NCI-H2107 treated with DMSO at 0.1 percent for 48 hours (cell line): ENCODE results near the gene ZC3H18.

ENCODE experiments used
- DNase-seq: peaks from one replicate; lab custom pipeline; 2025; ENCODE audit not compliant: unreplicated experiment; lab: John Stamatoyannopoulos, UW

ZC3H18 gene

DNA sequence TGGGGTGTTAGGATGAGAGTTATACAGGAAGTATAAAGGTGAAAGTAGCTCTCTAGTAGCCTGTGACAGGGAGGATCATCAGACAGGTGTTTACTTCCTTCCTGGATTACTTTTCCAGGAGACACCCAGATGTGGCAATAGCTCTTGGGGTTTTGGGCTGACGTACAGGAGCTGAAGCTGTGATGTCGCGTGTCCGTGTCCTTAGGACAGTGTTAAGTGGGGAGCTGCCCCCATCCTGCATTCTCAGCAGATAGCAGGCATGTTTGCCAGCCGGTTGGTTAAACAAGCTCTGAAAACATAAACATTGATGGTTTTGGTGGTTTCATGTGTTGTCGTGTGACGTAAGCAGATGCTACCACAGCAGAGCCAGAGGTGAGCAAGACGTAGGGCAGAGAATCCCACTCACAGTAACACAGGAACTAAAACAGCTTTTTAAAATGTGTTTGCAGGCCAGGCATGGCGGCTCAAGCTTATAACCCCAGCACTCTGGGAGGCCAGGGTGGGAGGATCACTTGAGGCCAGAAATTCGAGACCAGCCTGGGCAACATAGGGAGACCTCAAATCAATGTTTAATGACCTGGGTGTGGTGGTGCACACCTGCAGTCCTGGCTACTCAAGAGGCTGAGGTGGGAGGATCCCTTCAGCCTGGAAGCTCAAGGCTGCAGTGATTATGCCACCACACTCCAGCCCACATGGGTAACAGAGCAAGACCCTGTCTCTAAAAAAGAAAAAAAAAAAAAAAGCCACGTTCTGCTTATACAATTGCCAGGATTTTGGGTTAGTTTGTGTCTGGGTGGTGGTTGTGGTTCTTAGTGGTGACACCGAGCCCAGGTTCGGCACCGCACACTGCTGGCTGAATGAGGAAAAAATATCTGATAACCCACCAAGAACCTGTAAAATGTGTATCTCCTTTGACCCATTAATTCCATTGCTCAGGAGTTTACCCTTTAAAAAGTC lies 49.9 kb downstream of the ZC3H18 start:
- DNase-seq: no peak

DNA sequence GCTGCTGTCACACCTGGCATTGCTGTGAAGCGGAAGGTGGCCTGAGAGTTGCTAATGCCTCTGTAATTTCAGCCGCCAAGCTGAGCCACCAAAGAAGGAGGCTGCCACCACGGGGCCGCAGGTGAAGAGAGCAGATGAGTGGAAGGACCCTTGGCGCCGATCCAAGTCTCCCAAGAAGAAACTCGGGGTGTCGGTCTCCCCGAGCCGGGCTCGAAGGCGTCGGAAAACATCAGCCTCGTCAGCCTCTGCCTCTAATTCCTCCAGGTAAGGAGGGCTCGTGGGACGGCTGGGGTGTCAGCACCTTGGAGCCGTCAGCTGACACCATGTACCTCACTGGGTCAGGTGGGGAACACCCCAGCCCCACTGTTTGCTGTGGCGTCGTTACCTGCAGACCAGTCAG lies 51.9 kb downstream of the ZC3H18 start:
- DNase-seq: no peak

DNA sequence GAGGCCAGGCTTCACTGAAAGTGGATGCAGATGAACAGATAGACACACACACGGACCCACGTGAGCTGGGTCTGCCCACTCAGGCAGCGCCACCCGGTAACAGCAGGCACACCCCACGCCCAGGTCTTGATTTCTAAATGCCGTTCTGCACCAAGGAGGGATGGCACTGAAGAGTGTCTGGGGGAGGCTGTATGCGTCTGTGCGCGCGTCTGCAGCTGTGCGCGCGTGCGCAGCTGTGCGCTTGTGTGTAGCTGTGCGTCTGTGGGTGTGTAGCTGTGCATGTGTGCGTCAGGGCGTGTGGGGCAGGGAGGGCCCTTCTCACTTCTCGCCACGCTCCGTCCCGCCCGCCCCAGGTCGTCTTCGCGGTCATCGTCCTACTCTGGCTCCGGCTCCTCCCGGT lies 52.7 kb downstream of the ZC3H18 start:
- no peak for DNase-seq

DNA sequence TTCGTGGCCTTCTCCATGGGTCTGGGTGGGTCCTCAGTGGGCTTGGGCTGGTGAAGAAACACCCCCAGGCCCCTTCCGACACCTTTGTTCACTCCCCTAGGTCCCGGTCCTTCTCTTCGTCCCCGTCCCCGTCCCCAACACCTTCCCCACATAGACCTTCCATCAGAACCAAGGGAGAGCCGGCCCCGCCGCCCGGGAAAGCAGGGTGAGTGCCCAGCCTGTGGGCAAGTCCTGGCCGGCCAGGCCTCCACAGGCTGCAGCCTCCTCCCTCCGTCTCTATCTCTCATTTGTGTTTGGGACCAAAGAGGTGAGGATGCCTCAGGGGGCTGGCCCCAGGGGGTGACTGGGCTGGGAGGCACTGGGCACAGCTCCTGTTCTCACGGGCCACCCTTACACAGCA lies 53.7 kb downstream of the ZC3H18 start:
- no peak for DNase-seq

DNA sequence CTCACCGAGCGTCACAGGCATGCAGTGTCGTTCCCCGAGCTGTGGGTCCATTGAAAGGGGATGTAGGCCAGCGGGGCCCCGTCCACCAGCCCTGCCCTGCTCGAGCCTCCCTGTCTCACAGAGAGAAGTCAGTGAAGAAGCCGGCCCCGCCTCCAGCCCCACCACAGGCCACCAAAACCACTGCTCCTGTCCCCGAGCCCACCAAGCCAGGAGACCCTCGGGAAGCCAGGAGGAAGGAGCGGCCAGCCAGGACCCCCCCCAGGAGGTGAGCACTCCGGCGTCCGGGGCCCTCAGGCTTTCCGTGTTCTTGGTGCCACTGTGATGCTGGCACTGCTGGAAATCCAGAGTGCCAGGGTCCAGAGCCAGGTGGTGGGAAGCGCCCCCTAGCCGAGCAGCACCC lies 54.3 kb downstream of the ZC3H18 start:
- no peak for DNase-seq

DNA sequence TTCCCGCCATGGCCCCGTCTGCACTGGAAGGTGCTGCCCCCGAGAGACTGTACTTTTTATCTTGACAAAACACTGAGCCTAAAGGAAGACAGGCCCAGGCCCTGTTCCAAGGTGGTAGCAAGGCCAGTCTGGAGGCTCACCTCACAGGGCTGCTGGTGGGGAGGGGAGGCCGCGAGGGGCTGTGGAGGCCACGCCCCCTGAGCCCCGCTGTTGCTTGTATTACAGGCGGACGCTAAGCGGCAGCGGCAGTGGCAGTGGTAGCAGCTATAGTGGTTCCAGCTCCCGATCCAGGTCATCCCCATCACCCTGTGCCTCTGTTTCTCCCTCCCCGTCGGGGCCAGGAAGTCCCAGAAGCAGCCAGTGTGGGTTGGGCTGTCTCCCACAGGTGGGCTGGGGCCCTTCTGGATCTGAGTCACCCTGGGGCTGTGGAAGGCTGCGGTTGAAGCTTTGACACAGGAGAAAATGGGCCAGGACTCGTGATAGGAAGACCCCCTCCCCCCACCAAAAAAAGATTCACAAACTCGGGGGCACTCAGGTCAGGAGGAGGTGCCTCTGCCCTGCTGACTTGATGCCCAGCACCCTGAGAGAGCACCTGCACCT lies 54.9 kb downstream of the ZC3H18 start:
- no peak for DNase-seq

DNA sequence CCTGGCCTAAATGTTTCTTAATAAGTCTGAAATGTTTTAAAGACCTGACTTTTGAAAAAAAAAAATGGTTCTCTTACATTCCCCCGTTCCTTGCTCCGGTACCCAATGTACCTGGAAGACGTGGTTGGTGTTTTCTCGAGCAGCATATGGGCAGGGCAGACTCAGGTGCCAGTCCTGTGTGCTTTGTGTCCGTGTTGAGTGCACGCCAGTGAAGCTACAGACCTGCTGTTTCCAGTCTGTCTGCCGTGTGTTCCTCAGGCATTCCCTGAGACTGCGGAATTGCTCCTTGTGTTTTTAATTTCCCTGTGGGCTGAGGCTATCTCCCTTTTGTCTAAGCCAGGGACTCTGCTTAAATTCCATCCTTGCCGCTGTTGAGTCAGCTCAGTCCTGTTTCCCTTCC lies 56.4 kb downstream of the ZC3H18 start:
- DNase-seq: no peak

DNA sequence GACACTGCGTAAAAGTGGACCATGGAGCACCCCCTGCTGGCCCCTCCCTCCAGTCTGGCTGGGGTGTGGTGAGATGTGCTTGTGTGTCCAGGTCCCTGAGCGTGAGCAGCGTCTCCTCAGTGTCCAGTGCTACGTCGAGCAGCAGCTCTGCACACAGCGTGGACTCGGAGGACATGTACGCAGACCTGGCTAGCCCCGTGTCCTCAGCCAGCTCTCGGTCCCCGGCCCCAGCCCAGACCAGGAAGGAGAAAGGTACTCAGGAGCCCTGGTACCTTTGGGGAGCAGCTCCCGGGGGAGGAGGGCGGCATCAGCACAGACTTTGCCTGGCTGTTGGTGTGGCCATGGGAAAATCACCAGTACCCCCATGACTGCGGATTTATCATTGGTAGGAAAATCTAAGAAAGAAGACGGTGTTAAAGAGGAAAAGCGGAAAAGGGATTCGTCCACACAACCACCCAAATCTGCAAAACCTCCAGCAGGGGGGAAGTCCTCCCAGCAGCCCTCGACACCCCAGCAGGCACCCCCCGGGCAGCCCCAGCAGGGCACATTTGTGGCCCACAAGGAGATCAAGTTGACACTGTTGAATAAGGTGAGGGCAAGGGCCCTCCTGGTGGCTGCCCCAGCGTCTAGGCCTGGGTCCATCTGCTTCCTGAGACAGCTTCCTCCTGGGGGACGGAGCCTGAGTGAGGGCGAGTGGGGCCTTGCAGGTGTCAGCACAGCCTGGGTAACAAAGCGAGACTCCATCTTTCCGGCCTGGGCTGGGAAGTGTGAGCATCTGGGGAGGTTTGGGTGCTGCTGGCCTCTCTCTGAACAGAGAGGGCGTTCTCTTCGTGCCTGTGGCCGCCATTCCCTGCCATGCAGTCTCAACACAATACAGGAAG lies 57.6 kb downstream of the ZC3H18 start:
- DNase-seq: no peak

DNA sequence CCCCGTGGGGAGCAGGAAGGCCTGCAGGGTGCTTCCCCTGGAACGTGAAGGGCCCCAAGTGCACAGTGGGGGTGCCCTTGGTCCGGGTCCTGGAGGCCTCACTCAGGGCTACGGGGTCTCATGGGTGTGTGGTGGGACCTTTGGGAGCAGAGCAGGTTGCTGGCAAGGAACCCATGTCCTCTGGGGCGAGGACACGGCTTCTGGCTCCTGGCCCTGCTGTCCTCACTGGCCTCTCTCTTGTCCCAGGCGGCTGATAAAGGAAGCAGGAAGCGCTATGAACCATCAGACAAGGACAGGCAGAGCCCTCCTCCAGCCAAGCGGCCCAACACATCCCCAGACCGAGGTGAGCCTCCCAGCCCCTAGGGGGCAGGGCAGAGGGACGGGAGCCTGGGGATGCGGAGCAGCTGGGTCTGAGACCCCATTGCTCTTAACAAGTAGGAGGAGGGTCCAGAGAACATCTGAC lies 58.3 kb downstream of the ZC3H18 start:
- no peak for DNase-seq

DNA sequence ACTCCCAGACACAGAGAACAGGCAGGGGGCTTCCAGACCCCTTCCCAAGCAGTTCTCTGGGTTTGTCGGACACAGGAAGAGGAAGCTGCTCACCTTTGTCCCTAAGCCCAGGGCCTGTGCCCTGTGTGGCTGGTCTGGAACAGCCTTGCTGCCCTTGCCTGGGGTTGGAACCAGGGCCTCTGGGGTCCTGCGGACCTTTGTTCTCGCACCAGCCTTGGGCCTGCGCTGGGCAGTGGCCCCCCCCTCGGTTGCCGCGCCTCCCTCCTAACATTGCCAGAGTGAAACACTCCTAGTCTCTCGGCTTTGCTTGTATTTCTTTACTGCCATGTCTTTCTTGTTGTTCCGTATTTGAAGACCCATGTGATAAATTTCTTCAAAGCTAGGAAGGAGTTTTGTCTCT lies 59.6 kb downstream of the ZC3H18 start:
- no peak for DNase-seq

DNA sequence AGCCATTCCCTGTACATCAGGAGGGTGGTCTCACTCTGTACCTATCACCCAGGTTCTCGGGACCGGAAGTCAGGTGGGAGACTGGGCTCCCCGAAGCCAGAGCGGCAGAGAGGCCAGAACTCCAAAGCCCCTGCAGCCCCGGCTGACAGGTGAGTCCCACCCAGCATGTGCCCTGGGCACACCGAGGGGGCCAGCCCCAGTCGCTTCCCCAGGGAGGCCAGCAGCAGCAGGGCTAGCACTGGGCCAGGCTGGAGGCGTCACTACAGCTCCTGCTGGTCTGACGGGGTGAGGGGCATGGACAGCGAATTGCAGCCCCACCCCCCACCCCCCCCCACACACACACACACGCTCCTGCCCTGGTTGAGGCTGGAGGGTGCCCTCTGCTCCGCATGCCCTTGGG lies 60.2 kb downstream of the ZC3H18 start:
- DNase-seq: no peak

DNA sequence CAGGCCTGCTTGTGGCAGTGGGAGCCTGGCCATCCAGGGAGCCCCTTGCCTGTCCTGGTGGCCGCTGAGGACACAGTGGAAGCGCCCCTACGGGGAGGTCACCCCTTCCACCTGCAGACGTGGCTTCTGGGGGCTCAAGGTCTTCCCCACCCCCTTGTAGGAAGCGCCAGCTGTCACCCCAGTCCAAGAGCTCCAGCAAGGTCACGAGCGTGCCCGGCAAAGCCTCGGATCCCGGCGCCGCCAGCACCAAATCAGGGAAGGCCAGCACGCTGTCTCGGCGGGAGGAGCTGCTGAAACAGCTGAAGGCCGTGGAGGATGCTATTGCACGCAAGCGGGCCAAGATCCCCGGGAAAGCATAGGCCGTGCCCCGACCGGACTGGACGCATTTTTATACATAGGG lies 60.7 kb downstream of the ZC3H18 start:
- no peak for DNase-seq

DNA sequence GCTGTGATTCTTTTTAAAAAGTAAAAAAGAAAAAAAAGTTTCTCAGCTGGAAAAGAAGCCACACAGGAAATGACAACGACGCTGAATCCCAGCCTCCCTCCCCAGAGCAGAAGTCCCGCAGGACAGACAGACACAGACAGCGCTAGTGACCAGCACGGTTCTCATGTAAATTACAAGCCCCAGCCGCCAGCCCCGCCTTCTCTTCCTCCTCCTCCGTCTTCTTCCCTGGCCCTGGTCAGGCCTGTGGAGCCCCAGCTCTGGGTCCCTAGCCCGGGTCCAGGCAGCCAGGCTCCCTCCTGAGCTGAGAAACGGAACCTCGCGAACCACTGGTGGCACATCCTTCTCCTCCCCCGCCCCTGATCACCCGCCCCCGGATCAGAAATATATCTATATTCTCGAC lies 61.2 kb downstream of the ZC3H18 start:
- DNase-seq: no peak

DNA sequence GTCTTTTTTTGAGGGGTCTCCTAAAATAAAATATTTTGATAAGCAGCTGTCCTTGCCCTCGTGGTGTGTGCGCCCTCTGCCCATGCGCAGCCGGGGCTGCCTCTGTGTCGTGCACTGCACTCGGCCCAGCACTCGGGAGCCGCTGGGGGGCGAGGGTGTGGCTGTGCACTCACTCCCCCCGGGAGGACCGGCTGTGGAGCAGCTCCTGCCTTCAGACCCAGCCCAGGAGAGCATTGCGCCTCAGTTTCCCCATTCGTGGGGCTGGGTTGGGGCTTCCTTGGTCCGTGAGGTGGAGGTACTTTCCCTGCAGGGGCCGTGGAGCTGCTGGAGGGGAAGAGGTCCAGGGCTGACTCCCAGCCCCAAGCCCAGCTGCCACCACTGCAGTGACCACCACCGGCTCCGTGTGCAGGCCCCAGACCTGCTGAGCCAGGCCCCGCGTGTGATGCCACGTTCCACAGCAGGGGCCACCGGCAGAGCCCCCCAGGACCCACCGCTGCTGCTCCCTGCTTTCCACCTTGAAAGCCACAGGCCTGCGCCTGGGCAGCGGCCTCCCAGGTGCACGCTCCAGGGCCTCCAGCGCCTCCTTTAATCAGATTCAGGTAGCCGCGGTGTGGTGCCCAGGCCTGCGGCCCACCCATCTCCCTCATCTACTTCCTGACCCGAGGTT lies 61.9 kb downstream of the ZC3H18 start:
- no peak for DNase-seq

DNA sequence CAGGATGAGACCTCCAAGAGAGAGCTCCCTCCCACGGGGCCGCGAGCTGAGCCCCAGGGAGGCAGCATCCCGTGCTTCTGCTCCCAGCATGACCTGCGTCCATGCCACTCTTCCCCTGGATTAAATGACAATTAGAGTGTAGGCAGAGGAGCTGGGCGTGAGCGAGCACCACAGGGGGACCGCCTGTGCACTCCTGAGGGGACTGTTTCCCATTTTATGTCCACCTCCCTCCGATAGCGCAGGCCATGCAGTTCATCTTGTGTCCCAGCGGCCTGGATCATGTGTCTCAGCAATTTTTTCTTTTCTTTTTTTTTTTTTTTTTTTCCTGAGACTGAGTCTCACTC lies 62.4 kb downstream of the ZC3H18 start:
- no peak for DNase-seq

DNA sequence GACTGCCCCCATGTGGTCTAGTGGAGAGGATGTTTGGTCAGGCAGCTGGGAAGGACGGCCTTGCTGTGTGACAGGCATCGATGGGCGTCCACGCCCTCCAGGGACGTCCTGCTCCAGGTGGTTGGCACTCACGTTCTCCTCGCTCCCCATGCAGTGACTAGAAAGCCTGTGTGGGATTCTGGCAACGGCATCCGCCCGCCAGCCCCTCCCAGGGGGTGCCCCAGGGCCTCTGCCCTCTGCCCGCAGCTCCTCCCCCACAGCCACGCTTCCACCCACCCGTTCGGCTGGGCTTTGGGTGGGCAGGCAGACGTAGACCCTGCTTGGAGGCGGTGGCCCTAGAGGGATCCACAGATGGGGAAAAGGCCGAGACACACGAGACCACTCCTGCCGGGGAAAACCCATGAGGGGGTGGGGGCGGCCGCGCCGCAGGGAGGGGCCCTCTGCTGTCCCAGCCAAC lies 63.5 kb downstream of the ZC3H18 start:
- peak; percentile 20 for DNase-seq

DNA sequence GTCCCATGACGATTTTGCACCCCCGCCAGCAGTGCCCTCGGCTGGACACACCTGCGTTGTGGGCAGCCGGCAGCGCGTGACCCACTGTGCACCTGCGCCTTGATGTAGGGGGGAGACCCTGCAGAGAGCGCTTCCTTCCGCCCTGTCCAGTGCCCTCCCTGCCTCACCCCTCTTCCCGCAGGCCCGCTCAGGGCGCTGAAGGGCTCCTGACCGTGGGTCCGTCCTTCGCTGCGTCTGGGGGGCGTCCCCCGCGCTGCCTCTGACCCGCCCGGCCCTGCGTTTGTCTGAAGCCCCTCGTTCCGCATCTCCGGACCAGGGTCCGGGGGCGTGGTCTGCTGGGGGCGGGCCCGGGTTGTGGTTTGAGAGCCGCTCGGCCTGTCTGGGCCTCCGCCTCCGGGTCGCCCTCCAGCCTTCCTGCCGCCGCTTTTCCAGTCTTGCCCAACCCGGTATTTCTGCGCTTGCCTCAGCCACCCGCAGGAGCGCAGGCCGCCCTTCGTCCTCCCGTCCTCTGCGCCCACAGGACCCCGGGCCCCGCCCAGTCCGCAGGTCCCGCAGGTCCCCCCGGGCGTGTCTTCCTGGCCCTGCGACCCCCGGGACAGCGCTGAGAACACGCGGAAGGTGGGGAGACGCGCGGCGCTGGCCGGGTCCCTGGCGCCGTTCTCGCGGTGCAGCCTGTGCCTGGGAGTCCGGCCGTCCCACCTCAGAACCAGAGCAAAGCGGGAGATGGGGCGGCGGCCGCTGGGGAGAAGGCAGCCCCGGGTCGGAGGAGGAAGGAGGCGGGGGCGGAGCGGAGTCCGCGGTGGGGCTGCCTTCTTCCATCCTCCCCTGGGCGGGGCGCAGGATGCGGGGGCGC lies 64.2 kb downstream of the ZC3H18 start:
- DNase-seq: no peak

DNA sequence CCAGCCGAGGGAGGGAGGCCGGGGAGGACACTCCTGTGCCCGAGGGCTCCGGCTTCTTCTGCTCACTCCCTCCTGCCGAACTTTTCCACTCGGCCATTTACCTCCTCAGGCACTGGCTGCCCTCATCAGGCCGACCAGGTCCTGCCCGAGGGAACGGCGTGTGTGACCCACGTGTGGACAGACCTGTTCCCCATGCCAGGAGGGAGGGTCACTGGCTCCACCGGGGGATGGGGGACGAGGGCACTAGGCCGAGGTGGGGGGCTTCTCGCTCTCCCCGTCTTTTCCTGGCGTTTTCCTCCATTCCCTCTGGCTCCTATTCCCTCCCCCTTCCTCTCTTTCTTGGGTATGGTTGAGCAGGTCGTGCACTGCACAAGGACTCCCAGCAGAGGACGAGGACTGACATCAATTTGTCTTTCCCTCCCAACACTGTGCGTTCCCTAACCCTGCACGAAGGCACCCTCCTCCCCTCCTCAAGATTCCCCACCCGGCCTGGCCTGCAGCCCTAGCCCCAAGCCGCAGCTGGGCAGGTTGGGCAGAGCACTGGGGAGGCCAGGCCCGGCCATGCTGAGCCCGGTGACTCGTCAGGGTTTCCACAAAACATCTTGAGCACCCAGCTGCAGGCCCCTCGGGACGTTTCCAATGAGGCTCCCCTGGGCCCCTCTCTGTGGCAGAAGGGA lies 64.9 kb downstream of the ZC3H18 start:
- DNase-seq: no peak

DNA sequence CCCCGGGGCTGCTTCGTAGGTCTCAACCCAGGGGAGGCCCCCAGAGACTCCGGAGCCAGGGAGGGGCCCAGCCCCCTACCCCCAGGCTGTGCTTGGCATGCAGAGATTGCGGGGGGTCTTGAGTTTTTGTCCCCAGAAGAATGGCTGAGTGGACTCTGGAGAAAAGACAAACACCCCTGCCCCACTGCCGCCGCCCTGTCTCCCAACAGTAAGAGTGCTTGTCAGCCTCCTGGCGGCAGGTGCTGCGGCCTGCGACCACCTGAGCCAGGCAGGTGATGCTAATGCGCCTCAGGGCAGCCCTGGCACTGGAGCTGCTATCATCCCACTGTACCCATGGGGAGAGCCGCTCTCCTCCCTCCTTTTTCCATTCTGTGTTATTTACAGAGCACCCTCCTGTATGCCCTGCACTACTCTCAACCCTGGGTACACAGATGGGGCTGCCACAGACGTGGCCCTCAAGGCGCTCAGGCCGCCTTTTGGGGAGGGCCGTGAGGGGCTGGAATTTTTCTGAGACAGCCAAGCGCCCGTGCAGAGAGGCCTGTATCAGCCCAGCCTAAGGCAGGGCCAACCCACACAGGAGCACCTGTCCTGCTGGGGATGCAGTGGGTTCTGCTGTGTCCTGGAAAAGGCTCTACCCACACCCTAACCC lies 65.6 kb downstream of the ZC3H18 start:
- DNase-seq: no peak
